NB4 (cell line): ENCODE results near the gene CBX3.

Experiments used
- POLR2A ChIP-seq: IDR thresholded peaks from 2 replicates; pipeline ENCODE4 v1.6.1; 2011; ENCODE audit warnings: mild to moderate bottlenecking; ENCODE audit not compliant: insufficient read length; ENCODE audit errors: extremely low read depth
- TF ChIP-seq, protein P1 (sequence below): IDR thresholded peaks from one replicate; pipeline ENCODE4 v1.5.1; 2012; ENCODE audit warnings: low read depth, low read length

DNA sequence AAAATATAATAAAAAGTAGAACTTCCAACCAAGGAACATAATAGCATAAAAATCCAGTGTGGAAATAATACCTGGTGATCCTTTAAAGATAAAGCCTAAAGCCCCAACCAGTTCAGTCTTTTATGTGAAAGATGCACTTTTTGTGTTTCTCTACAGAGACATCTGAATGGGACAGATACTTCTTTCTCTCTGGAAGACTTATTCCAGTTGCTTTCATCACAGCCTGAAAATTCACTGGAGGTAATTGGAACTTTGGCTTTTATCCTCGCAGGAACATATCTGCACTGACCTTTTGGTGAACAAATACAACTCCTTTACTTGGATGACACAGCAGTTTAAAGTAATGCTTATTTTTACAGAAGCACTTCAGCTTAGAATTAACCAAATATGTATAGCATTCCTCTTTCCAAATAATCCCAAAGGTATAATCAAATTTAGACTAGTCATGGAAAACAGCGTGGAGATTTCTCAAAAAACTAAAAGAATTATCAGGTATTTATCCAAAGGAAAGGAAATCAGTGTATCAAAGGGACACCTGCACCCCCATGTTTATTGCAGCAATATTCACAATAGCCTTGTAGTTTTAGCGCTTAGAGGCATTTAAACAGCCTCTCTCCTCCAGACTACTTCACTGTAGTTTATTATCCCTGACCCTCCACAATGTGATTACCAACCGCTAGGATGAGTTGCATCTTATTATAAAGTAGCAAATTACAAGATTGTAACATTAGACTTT is 17.8 kb upstream of the CBX3 start:
- TF ChIP-seq, protein P1, sequence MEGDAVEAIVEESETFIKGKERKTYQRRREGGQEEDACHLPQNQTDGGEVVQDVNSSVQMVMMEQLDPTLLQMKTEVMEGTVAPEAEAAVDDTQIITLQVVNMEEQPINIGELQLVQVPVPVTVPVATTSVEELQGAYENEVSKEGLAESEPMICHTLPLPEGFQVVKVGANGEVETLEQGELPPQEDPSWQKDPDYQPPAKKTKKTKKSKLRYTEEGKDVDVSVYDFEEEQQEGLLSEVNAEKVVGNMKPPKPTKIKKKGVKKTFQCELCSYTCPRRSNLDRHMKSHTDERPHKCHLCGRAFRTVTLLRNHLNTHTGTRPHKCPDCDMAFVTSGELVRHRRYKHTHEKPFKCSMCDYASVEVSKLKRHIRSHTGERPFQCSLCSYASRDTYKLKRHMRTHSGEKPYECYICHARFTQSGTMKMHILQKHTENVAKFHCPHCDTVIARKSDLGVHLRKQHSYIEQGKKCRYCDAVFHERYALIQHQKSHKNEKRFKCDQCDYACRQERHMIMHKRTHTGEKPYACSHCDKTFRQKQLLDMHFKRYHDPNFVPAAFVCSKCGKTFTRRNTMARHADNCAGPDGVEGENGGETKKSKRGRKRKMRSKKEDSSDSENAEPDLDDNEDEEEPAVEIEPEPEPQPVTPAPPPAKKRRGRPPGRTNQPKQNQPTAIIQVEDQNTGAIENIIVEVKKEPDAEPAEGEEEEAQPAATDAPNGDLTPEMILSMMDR = no peak
- no peak for TF ChIP-seq POLR2A
